ENCODE measurements around the gene RALA. TPM values are rescaled to one million over a fixed set of nuclear protein-coding genes. Genes with fewer than 3 reads are reported as not detected.

Gene RALA
- total RNA-seq, 1 donor from 2014 or later = 38.8 TPM

DNA sequence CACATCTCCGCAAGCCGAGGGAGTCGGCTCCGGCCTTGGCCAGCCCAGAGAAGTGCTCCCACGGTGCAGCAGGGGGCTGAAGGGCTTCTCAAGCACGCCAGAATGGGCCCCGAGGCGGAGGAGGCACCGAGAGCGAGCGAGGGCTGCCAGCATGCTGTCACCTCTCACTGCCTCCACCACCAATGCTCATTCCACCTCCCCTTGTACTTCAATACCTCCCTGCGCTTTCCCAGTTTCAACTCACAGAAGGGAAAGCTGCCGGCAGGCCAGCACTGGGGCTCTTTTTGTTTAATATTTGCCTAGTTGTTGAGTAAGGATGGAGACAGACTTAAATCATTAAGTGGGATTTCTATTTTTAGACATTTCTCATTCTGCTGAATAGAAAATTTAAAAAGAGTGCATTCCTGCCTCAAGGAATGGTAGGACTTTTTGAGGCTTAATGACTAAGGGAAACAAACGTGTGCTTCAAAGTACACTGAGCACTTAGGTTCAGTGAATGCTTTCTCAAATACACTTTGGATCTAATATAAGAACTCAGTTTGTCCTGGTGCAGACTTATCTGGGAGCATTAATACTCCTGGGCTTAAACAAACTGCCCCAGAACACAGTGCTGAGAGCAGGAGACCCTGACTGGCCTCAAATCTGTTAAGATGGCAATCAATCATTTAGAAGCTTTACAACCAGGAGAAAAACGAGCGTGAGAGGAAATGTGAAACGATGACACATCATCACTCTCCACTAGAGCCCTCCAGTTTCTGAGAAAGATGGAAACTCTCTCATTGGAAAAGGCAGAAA is 131.2 kb downstream of the RALA start:
- intact Hi-C loops (cut with micrococcal nuclease) = no loop called here
- H3K27me3 Mint-ChIP-seq (ENCODE audit: insufficient read depth) = no peaks in the 10 kb centered on the region
- peaks cover 5% of the 10 kb centered on the region for H3K9me3 Mint-ChIP-seq
- H3K4me3 Mint-ChIP-seq = peak overlapping the region; percentile 28
- H3K36me3 Mint-ChIP-seq (ENCODE audit: low read depth) = peaks cover 10% of the 10 kb centered on the region
- DNase-seq (ENCODE audit: low spot score) = no peak
- peaks cover 12% of the 10 kb centered on the region for H3K4me1 Mint-ChIP-seq (ENCODE audit: low read depth)
- H3K27ac Mint-ChIP-seq = peak overlapping the region; percentile 80

DNA sequence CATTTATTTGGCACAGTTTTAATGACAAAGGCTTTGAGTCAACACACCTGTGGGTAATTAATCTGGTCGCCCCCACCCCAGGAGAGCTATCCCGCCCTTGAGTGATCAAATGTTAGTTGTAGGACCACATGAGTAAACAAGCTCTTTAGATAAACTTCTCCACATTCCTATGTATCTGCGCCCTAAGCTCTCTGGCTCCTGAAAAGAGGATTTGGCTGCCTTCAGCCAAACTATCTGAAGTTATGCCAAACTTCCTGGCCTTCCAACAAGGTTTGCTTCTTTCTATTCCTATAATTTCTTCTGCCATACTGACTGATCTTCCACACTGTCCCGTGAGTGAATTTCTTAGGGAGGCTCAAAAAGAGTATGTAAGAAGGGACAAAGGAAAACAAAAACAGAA is 134.2 kb downstream of the RALA start:
- Mint-ChIP-seq H3K9me3 (peaks cover 5% of the 10 kb centered on the region), H3K27ac (no peak overlapping the region), H3K36me3 (ENCODE audit: low read depth) (peaks cover 11% of the 10 kb centered on the region), H3K27me3 (ENCODE audit: insufficient read depth) (no peaks in the 10 kb centered on the region), H3K4me1 (ENCODE audit: low read depth) (peaks cover 12% of the 10 kb centered on the region), H3K4me3 (no peak overlapping the region)
- no peak for DNase-seq (ENCODE audit: low spot score)
- intact Hi-C loops (cut with micrococcal nuclease) = no loop called here

Other genes with a start within 250 kb of the RALA start
- 10.4 and 12.1 TPM in 2 replicates for gene YAE1, start 57.2 kb upstream of the RALA start, total RNA-seq